Stomach smooth muscle (tissue), 2 donors: ENCODE results near the gene RAD52.

Experiments used
- H3K27ac ChIP-seq: one replicate; pipeline ENCODE4 v1.7.0; 2013; ENCODE audit warnings: mild to moderate bottlenecking, low read length, inconsistent platforms
- H3K27me3 ChIP-seq, 2 donors: one replicate each; pipeline ENCODE4 v1.7.0; 2013; ENCODE audit warnings: low read length in 2 of 2; ENCODE audit not compliant: insufficient read depth in 2 of 2, control insufficient read depth in 1 of 2
- H3K36me3 ChIP-seq, 2 donors: one replicate each; pipeline ENCODE4 v1.7.0; 2013; ENCODE audit warnings: low read length in 2 of 2; ENCODE audit not compliant: control insufficient read depth in 2 of 2, insufficient read depth in 2 of 2
- H3K4me1 ChIP-seq: one replicate; pipeline ENCODE4 v1.7.0; 2013; ENCODE audit warnings: low read length; ENCODE audit not compliant: control insufficient read depth, insufficient read depth
- H3K4me3 ChIP-seq, 2 donors: one replicate each; pipeline ENCODE4 v1.7.0; 2013; ENCODE audit warnings: low read length in 2 of 2
- H3K9ac ChIP-seq, 2 donors: one replicate each; pipeline ENCODE4 v1.7.0; 2013; ENCODE audit warnings: low read length in 2 of 2, mild to moderate bottlenecking in 1 of 2
- H3K9me3 ChIP-seq, 2 donors: one replicate each; pipeline ENCODE4 v1.7.0; 2013; ENCODE audit warnings: low read length in 2 of 2; ENCODE audit not compliant: control insufficient read depth in 2 of 2
- donor health status: healthy.
- donor health status: Pancreatic carcinoma.

The RAD52 gene

GRCh38 chr12:966724-967123, 17.2 kb upstream of the RAD52 start:
- H3K4me3 ChIP-seq: no peak overlapping the region
- no peaks in the 10 kb centered on the region for H3K36me3 ChIP-seq
- no peaks in the 10 kb centered on the region for H3K9me3 ChIP-seq
- no peak overlapping the region for H3K9ac ChIP-seq
- no peak overlapping the region for H3K27ac ChIP-seq
- H3K27me3 ChIP-seq: no peaks in the 10 kb centered on the region
- no peaks in the 10 kb centered on the region for H3K4me1 ChIP-seq

GRCh38 chr12:958588-959123, 9.2 kb upstream of the RAD52 start:
- H3K27ac ChIP-seq: no peak overlapping the region
- H3K4me1 ChIP-seq: peaks cover 3% of the 10 kb centered on the region
- H3K4me3 ChIP-seq: no peak overlapping the region
- no peaks in the 10 kb centered on the region for H3K9me3 ChIP-seq
- no peak overlapping the region for H3K9ac ChIP-seq
- H3K36me3 ChIP-seq: no peaks in the 10 kb centered on the region
- H3K27me3 ChIP-seq: no peaks in the 10 kb centered on the region

GRCh38 chr12:955939-956338, 6.4 kb upstream of the RAD52 start:
- H3K27me3 ChIP-seq: no peaks in the 10 kb centered on the region
- no peaks in the 10 kb centered on the region for H3K36me3 ChIP-seq
- H3K4me1 ChIP-seq: peaks cover 3% of the 10 kb centered on the region
- no peak overlapping the region for H3K4me3 ChIP-seq
- no peak overlapping the region for H3K9ac ChIP-seq
- H3K27ac ChIP-seq: no peak overlapping the region
- no peaks in the 10 kb centered on the region for H3K9me3 ChIP-seq

- Histone ChIP-seq H3K4me1 (peaks cover 5% of the 10 kb centered on the region), H3K27ac (no peak overlapping the region), H3K36me3 (no peaks in the 10 kb centered on the region), H3K9me3 (no peaks in the 10 kb centered on the region), H3K9ac (no peak overlapping the region), H3K27me3 (no peaks in the 10 kb centered on the region), H3K4me3 (no peak overlapping the region)
These were observed 5.2 kb upstream of the RAD52 start for GRCh38 chr12:954741-955140.

GRCh38 chr12:953776-954175, 4.3 kb upstream of the RAD52 start:
- no peak overlapping the region for H3K27ac ChIP-seq

GRCh38 chr12:951176-951575, 1.7 kb upstream of the RAD52 start:
- Histone ChIP-seq H3K36me3 (no peaks in the 10 kb centered on the region), H3K9ac (no peak overlapping the region), H3K27ac (no peak overlapping the region), H3K4me1 (peaks cover 3% of the 10 kb centered on the region), H3K9me3 (no peaks in the 10 kb centered on the region), H3K4me3 (no peak overlapping the region), H3K27me3 (no peaks in the 10 kb centered on the region)

More at GRCh38 chr12:953776-954175, 4.3 kb upstream of the RAD52 start:
- no peak overlapping the region for H3K9ac ChIP-seq
- H3K27me3 ChIP-seq: no peaks in the 10 kb centered on the region
- no peak overlapping the region for H3K4me3 ChIP-seq
- peaks cover 5% of the 10 kb centered on the region for H3K4me1 ChIP-seq
- H3K36me3 ChIP-seq: no peaks in the 10 kb centered on the region
- H3K9me3 ChIP-seq: no peaks in the 10 kb centered on the region

GRCh38 chr12:948238-948637, 1.3 kb downstream of the RAD52 start:
- Histone ChIP-seq H3K36me3 (peaks cover 0 to 4% of the 10 kb centered on the region in 2 donors), H3K9ac (peak overlapping the region in 1 of 2 donors; percentile 79), H3K4me3 (no peak overlapping the region), H3K4me1 (peaks cover 3% of the 10 kb centered on the region), H3K27me3 (no peaks in the 10 kb centered on the region), H3K9me3 (no peaks in the 10 kb centered on the region), H3K27ac (peak overlapping the region; percentile 85)

GRCh38 chr12:946631-947030, 2.9 kb downstream of the RAD52 start:
- H3K27ac ChIP-seq: no peak overlapping the region
- H3K36me3 ChIP-seq: peaks cover 0 to 4% of the 10 kb centered on the region in 2 donors
- no peaks in the 10 kb centered on the region for H3K9me3 ChIP-seq
- peaks cover 3% of the 10 kb centered on the region for H3K4me1 ChIP-seq
- H3K9ac ChIP-seq: no peak overlapping the region
- no peak overlapping the region for H3K4me3 ChIP-seq
- no peaks in the 10 kb centered on the region for H3K27me3 ChIP-seq

- H3K9me3 ChIP-seq: no peaks in the 10 kb centered on the region
- no peak overlapping the region for H3K9ac ChIP-seq
- H3K27me3 ChIP-seq: no peaks in the 10 kb centered on the region
- H3K4me1 ChIP-seq: peaks cover 3% of the 10 kb centered on the region
- H3K27ac ChIP-seq: no peak overlapping the region
- peaks cover 0 to 4% of the 10 kb centered on the region in 2 donors for H3K36me3 ChIP-seq
- H3K4me3 ChIP-seq: no peak overlapping the region
These were observed 3.3 kb downstream of the RAD52 start for GRCh38 chr12:946212-946611.

GRCh38 chr12:944211-944610, 5.3 kb downstream of the RAD52 start:
- H3K9me3 ChIP-seq: no peaks in the 10 kb centered on the region

GRCh38 chr12:943051-943450, 6.4 kb downstream of the RAD52 start:
- no peaks in the 10 kb centered on the region for H3K9me3 ChIP-seq
- H3K27me3 ChIP-seq: no peaks in the 10 kb centered on the region
- no peak overlapping the region for H3K27ac ChIP-seq
- no peaks in the 10 kb centered on the region for H3K4me1 ChIP-seq
- H3K9ac ChIP-seq: no peak overlapping the region
- peaks cover 0 to 4% of the 10 kb centered on the region in 2 donors for H3K36me3 ChIP-seq
- no peak overlapping the region for H3K4me3 ChIP-seq

More at GRCh38 chr12:944211-944610, 5.3 kb downstream of the RAD52 start:
- H3K36me3 ChIP-seq: peaks cover 0 to 4% of the 10 kb centered on the region in 2 donors
- no peak overlapping the region for H3K4me3 ChIP-seq
- H3K27ac ChIP-seq: no peak overlapping the region
- H3K4me1 ChIP-seq: no peaks in the 10 kb centered on the region
- H3K9ac ChIP-seq: no peak overlapping the region
- H3K27me3 ChIP-seq: no peaks in the 10 kb centered on the region
